RKO (cell line): Measurements from ENCODE around the gene CNTNAP2.
"Not testable (repeated sequence)": the region's sequence is repeated elsewhere in the genome, so short reads cannot be mapped to it uniquely, and the experiment has no call there.

ENCODE experiments used
- DNase-seq: peaks from one replicate; pipeline ENCODE4 v3.0.0-alpha.2; 2016; ENCODE audit warnings: low spot score

CNTNAP2 gene

GRCh38 chr7:147650991-147651390 lies 1534.4 kb downstream of the CNTNAP2 start:
- no peak for DNase-seq

DNA sequence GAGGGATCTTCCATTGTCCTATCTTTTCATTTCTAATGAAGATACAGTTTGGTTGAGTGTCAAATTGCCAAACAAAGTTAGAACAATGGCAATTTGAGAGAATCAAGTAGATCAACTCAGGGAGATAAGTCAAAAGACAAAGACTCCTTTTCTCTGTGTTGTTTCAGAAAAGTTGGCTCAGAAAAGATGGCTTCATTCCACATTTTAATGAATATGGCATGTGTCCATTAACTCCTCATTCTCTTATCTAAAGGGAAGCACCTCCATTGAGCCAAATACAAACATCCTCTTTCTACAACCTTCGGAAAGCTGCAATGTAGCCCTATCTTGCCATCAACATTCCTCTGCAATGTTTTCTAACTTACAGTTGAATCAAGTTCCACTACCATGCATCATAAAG lies 1535.0 kb downstream of the CNTNAP2 start:
- DNase-seq: no peak

DNA sequence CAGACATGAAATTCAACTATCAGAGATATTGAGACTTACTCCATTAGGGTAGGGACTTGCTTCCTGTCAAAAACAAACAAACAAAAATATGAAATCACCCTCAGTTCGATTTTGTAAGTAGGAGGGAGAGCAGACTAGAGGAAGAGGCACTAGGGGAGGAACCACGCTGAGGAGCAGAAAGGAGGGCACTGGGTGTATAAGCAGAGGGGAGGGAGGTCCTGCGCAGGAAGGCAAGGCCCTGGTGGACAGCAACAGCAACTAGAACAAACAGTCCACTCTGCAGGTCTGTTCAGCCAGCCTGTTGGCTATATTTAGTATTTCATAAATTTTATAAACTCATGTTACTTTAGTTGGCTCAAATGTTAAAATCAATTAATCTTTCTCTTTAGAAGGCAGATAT lies 1536.9 kb downstream of the CNTNAP2 start:
- DNase-seq: no peak

DNA sequence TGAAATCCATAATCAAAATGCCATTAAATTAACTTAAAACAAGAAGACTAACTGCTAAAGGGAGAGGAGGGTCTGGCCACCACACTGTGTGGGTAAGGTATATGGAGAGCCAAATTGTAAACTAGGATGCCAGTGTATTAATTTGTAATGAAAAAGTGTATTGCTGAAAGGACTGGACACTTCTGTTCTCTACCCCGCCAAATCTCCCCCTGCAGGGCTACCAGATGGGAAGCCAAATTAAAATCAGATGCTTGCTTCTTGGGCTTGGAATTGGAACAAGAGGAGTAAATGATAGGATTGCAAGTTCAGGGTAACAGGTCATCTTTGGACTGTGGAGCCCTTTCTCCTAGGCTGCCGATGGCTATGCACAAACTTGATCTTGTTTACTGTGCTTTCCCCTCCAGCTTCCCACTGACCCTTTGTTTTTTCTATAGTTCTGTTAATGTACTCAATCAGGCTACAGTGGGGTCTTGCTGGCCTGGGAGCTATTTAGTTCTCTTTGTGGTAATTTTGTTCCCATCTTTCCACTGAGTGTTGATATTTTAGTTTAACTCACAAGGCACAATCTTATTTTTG lies 1541.9 kb downstream of the CNTNAP2 start:
- DNase-seq: no peak

DNA sequence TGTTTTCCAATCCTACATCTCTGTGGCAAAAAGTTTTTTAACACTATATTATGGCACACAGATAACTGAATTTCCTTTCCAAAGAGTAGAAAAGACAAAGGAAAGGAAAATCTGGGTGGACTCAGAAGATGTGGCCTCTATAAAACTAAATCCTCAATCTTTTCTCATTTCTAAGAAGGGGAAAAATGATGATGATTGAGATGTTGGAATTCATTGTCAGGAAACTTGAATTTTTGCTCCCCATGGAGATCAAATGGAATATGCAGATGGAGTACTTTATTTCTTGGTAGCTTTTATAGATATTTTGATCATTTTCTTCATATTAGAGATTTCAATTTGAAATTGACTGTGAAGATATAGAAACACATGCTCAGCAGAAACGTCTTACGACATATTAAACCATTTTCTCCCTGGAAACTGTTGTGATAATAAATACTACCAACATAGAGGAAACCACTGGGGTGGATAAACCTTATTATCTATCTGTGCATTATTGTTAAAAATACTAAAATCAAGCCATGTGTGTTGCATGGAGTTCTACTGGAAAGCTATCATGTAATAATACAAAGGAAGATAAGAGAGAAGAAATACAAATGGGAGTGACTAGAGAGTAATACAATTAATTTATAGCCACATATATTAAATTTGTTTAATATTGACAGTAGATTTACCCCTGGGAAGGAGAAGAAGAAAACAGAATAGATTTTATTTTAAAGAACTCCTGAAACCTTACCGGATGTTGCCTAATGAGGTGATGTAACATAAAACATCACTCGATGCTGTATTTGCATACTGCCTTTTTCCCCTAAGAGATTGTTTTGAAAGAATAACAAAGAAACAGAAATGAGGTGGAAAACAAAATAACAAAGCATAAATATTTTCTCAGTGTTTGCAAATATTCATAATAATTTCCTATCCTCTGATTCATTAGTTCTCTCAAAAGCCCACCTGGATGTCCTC lies 1542.7 kb downstream of the CNTNAP2 start:
- no peak for DNase-seq

GRCh38 chr7:147664541-147664940 lies 1547.9 kb downstream of the CNTNAP2 start:
- no peak for DNase-seq

- DNase-seq: no peak
These were observed 1554.2 kb downstream of the CNTNAP2 start for GRCh38 chr7:147670759-147671158.

GRCh38 chr7:147674705-147675104 lies 1558.1 kb downstream of the CNTNAP2 start:
- no peak for DNase-seq

DNA sequence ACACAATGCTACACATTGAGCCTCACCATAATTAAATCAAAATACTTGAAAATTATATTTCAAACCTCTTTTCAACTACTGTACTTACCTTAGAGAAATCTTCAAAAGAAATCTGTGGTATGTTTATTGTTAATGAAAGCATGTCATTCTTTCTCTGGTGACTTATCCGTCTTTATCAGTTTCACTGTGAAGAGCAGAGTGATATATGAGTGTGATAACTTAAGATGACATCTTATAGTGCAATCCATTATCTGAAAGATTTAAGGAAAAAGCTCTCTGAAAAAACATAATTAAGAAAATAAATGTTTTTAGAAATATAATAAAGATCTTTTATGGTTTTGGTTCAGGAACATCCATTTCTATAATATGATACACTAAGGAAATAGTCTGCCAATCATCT lies 1562.3 kb downstream of the CNTNAP2 start:
- DNase-seq: no peak

DNA sequence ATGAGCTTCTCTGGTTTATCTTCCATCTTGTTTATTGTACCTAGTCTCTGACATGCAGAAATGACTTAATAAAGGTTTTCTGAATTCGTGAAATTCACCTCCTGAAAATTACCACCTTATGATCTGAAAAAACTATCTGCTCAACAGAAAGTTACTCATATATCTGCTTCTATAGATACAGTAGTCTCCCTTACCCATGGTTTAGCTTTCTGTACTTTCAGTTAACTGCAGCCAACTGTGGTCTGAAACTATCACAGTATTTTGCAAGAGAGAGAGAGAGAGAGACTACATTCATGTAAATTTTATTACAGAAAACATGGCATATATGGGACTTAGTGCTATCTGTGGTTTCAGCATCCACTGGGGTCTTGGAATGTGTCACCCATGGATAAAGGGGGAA lies 1564.9 kb downstream of the CNTNAP2 start:
- DNase-seq: no peak

DNA sequence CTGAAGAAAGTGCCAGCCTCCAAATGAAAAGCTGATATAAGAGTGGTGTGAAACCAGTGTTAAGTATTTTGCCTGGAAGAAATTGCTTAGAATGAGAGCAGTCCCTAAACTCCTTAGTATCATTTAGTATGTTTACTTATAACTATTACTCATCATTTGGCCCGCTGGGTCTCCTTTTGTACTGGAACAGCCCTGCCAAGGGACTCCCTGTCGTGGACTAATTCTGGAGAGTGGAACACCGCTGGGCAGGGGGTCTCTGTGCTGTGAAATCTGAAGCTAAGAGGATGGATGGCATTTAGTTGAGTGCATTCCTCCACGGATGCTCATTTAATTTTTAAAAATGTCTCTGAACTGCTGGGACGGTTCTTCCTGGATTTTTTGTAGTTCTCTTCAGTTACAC lies 1584.1 kb downstream of the CNTNAP2 start:
- DNase-seq: no peak

- no peak for DNase-seq
These were observed 1591.3 kb downstream of the CNTNAP2 start for GRCh38 chr7:147707926-147708325.

DNA sequence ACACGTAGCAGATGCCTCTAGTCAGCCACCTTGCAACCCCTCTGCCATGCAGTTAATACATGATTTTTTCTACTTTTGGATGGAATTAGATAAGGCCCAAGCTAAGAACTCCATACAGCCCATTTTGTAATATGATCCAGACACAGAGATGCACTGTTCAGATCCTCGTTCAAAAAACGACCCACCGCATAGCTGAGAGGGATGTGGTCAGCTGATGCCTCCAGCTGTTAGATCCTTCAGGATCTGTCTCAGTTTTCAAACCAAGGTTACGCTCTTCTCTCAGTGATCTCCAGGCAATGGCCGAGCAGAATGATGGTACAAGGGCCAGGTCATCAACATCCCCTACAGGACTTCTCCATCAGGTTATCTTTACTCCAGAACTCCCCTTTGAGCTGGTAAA lies 1592.3 kb downstream of the CNTNAP2 start:
- no peak for DNase-seq

DNA sequence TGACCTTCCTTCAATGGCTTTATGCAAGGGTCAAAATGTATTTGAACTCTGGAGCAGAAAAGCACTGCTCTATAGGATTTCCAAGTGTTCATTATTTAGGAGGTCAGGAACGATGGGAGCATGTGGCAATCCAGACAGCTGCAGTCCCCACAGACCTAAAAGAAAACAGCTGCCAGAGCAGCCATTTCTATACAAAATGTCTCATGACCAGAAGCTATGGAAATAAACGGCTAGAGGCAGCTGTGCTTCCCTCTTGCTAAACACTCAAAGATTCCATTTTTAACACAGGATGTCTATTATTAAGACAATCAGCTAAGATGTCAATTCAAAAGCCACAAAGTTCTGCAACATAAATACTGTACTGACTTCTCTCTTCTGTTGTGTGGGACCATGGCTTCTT lies 1594.8 kb downstream of the CNTNAP2 start:
- DNase-seq: no peak

DNA sequence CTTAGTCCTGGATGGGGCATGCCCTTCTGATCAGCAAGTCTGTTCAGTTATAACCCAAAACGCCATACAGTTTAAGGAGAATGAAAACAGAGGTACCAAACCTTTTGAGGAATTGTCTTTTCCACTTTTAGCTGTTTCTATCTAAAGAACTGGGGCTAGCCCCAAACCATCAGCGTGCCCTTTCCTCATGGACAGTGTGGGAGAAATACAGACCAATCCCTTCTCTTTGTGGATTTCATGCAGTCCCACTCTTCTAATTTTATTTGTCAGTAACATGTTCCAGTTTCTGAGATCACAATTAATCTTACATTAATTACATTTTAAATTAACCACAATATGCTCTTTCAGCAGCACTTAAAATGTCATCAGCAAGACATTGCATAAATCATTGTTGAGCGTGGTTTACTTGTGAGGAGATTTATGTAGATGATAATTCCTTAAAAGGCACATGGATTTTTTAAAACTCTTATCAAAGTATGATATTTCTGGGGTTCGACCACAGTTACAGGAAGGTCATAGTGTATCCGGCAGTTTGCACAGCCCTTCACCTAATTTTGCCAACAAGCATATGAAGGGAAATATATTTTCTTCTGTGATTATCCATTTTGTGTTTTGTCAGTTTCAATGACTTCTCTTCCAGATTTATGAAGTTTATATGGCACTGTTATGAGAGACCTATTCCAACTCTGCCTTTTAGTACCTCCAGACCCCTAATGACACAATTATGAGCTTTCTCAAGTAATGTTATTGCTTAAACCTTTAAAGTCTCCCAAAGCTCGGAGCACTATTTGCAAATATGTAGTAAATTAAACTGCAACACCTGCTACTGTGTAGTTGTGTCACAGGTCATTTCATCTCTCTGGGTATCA lies 1605.6 kb downstream of the CNTNAP2 start:
- DNase-seq: no peak

- no peak for DNase-seq
These were observed 1606.9 kb downstream of the CNTNAP2 start for GRCh38 chr7:147723536-147723935.

- no peak for DNase-seq
These were observed 1614.7 kb downstream of the CNTNAP2 start for GRCh38 chr7:147731311-147731710.

DNA sequence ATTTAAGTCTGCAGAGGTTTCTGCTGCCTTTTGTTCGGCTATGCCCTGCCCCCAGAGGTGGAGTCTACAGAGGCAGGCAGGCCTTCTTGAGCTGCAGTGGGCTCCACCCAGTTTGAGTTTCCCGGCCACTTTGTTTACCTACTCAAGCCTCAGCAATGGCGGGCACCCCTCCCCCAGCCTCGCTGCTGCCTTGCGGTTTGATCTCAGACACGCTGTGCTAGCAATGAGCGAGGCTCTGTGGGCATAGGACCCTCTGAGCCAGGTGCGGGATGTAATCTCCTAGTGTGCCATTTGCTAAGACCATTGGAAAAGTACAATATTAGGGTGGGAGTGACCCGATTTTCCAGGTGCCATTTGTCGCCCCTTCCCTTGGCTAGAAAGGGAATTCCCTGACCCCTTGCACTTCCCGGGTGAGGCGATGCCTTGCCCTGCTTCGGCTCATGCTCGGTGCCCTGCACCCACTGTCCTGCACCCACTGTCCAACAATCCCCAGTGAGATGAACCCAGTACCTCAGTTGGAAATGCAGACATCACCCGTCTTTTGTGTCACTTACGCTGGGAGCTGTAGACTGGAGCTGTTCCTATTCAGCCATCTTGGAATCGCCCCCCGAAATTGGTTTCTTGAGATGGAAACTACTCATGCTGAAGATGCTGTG lies 1621.1 kb downstream of the CNTNAP2 start:
- DNase-seq: not testable (repeated sequence)

GRCh38 chr7:147742301-147742700 lies 1625.7 kb downstream of the CNTNAP2 start:
- DNase-seq: no peak

GRCh38 chr7:147756300-147756699 lies 1639.7 kb downstream of the CNTNAP2 start:
- DNase-seq: no peak

- no peak for DNase-seq
These were observed 1642.8 kb downstream of the CNTNAP2 start for GRCh38 chr7:147759327-147759943.

GRCh38 chr7:147765301-147765700 lies 1648.7 kb downstream of the CNTNAP2 start:
- DNase-seq: no peak
